ENCODE measurements around the gene KRT37.
"Not testable (repeated sequence)": the region's sequence is repeated elsewhere in the genome, so short reads cannot be mapped to it uniquely, and the experiment has no call there.

Gene KRT37

DNA sequence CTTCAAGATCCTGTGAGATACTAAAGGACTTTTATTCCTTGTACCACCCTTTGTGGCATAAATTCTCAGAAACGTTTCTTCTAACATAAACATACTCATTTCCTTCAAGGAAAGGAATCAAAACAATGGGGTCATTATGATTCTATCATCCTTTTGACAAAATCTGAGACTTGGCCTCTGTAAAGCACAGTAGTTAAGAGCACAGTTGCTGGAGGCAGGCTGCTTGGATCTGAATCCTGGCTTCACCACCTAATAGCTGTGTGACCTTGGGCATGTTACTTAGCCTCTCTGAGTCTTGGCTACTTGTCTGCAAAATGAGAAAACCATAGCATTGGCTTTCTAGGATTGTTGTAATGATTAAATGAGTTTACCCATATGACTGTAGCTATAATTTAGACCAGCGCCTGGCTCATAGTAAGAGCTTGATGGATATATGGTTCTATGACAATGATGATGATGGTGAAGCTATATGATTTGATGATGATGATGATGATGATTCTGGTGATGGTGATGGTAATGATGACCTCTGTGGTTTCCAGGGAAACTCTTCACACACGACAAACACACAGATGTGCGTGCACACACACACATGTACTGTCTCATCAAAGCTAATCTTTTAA is 20.9 kb downstream of the KRT37 start:
- no peak for DNase-seq

DNA sequence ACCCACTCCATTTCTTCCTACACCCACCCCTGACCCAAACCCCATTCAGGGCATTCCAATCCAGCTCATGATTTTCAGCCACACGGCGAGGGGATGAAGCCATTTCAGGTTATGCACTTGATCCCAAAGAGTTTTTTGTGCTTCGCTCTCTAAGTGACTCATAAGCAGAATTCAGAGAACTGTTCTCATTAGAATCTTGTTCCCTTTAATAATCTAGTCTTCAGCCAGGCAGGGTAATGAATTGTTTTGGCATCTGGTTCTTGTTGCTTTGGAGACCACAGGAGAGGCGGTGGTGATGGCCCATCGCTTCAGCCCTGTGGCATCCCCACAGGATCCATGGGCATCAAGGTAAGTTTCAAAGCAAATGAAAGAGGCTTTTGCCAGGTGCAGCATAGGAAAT is 22.2 kb downstream of the KRT37 start:
- no peak for DNase-seq

DNA sequence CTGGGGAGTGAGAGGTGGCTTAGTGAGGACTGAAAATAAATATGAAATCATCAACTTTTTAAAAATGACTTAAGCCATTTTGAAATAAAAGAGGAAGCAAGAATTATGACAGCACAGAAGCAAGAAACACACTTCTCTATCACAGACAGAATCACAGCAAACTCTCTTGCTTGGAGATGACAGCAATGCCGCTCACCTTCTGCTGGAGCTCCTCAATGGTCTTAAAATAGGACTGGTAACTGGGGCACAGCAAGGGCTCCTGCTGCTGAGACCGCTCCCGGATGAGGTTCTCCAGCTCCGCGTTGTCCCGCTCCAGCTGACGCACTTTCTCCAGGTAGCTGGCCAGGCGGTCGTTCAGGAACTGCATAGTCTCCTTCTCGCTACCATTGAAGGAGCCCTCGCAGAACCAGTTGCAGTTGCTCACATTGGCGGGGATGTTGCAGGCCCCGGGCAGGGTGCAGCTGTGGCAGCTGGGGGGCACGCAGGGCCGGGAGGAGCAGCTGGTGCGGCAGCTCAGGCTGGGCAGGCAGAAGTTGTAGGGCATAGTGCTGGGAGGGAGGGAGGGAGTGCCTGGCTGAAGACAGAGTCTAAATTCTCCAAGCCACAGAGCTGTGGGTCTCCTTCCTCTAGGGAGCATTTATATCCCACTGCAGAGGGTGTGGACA is 27.3 kb downstream of the KRT37 start, which contains the start of gene KRT31:
TSS of gene KRT31 (minus strand) at position 613 of the 665 bp plus-strand sequence. CDS start at position 544, 69 bp downstream.
- no peak for DNase-seq

DNA sequence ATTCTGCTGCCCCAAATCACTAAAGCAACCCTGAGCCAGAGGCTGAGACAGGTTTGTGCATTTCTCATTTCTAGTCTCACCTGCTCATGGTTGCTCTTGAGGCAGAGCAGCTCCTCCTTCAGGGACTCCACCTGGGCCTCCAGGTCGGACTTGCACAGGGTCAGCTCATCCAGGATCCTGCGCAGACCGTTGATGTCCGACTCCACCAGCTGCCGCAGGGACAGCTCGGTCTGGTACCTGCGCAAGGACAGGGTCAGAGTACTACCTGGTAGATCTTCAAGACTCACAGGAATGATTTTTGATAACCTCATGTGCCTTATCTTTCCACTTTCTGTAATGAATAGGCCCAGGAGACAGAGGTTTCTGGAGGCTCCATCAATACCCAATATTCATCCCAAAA is 28.0 kb downstream of the KRT37 start:
- DNase-seq: no peak

DNA sequence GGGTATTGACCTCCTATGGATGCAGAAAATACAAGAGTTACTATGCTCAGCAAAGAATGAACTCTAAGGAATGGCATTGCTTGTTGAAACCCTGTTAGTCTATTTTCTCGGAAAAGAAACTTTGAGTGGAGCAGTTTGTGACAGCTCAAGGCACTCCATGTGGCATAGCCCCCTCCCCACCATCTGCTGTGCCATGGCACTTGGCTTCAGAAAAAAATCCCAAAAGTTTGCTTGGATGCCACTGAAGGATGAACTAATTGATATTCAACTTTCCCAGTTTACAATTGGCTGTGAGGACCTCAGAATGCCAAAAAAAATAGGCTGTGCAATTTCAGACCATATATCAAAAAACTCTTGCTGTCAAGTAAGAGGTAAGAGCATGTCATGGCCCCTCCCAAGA is 28.8 kb downstream of the KRT37 start:
- DNase-seq: no peak

DNA sequence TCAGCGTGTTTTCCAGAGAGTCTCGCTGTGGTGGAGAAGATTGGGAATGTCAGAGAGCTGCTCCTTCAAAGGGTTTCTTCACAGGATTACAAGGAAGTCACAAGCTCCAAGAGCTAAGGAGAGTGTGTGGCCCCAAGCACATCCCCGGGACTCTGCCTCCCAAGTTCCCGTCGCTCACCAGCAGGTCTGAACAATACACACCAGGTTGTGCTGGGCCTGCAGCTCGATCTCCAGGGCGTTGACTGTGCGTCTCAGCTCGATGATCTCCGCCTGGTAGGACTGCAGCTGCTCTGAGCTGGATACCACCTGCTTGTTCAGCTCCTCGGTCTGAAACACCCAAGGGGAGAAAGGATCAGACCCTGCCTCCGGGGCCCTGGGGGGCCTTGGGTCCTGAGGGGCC is 29.3 kb downstream of the KRT37 start:
- not testable (repeated sequence) for DNase-seq

DNA sequence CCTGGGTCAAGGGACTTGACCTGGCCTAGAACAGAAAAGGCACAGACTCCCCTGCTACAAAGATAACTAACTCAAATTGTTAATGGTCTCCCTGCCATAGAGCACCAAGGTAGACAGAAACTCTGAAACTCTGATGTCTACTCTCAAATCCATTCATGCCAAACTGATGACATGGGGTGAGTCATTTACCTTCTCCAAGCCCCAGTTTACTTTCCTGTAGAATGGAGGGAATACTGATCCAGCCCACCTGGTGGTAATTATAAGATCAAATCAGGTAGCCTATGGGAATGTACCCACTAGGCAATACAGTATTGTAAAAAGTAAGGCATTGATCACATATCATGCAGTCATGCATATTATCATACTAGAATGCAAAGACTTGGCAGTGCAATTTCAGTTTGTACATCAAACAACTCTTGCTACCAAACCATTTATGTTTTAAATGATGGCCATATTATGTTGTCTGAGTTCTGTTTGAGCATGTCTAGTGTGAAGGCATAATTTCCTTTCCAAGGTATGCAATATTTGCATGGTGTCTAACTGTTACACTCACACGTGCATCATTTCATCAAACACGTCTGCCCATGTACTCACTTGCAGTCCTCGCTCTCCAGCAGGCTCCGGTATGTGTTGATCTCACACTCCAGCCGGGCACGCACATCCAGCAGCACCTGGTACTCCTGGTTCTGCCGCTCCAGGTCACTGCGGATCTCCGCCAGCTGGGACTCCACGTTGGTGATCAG is 30.0 kb downstream of the KRT37 start:
- no peak for DNase-seq

DNA sequence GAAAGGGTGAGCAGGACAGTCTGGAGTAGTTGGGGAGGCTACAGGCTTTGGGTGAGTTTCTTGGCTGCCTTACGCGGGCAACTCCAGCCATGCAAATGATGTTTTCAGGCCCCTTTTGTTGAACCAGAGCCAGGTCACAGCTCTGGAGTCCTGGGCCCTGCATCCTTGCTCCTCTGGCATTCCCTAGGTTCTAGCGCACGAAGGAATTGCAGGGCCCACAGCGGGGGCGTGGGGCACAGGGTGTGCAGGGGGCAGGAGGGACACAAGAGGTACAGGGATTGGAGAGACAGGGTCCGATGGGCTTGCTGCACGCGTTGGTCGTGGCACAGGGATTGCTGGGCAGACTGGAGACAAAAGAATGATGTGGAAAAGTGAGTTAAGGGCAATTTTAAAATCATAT is 30.6 kb downstream of the KRT37 start:
- DNase-seq: no peak

DNA sequence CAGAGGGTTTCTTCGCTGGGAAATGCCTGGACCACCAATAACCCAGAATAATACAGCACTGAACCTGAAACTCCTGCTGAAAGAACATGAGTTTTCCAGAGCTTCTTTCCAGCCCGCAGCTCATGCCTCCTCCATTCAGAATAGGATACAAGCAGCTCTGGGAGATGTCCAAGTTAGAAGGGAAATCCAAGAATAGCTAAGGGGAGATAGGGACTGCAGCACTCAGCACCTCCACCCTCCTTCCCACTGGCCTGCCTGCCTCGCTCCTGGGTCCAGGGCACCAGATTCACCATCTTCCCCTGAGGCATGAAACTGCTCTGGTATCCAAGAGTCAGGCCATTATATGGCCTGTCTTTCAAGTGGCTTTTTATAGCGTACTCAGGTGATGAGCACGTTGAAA is 31.1 kb downstream of the KRT37 start:
- DNase-seq: no peak

DNA sequence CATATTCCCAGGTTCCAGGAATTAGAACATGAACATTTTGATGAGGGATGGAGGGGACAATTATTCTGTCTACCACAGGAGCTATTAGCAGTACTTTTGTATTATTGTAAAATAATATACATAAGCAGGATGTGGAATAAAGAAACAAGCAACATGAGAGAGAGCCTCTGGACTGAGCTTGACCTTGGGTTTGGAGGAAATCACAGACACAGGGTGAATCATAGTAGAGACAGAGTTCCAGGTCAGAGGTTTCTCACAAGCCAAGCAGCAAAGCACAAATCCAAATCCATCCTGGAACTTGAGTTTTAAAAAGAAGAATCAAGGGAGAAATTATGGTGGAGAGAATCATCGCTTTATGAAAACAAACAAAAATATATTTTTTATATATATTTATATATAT is 32.1 kb downstream of the KRT37 start:
- no peak for DNase-seq

DNA sequence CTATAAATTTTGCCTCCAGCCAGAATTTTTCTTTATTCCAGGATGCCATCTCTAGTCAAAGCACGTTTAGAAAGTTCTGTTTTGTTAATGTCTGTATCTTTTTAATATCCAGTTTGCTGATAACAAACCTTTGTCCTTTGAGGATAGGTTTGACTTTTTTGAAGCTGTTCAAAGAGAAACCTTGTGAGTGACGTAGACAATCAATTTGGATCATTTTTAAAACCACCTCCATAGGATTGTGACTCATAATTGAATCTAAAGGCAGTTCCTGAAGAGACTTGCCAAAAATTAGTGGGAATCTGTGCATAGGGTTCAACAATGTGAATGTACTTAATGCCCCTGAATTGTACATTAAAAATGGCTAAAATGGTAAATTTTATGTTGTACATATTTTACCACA is 32.9 kb downstream of the KRT37 start:
- DNase-seq: no peak

DNA sequence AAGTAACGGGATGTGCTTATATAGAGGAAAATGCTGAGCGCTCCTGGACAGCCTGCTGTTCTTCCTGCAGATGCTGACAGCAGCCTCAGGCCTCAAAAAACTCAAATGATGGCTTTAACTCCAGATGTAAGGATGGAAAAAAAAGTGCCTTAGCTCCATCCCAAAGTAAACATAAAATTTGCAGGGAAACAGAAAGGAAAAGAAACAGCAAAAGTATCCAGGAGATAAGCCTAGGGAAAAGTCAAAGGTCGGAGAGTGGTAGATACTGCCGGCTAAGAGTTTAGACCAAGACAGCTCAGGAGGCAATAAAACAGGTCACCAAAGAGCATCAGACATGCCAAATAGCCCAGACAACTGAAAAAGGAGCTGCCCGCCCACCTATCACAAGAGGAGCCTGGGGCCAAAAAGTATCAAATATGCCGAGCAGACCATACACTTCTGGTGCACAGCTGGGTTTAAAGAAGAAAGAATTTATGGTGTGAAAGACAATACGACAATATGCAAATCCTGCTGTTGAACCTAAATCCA is 33.9 kb downstream of the KRT37 start:
- no peak for DNase-seq

DNA sequence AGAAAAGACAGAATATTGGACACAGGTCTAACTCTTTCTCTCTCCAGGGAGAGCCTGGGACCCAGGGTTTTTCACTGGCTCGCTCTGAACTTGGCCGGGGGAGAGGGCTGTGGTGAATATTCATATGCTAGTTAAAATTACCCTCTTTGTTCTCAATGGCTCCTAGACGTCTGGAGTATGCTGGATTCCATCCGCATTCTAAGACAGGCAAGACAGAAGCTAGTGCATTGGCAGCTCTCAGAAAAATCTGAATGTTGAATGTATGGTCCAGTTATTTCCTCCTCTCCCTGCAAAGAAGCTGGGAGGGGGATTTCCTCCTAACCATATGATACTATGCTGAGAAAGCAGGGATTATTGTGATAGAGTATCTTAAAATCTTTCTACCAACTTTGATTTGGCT is 36.7 kb downstream of the KRT37 start:
- DNase-seq: no peak

DNA sequence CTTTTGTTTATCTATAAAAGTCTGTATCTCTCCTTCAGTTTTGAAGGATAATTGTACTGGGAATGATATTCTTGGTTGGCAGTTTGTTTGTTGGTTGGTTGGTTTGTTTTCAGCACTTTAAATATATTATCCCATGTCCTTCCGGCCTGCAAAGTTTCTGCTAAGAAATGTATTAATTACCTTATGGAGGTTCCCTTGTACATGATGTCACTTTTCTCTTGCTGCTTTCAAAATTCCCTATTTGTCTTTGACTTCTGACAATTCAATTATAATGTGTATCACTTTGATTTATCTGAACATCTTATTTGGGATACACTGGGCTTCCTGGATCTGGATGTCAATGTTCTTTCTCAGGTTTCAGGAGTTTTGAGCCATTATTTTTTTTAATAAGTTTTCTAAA is 38.2 kb downstream of the KRT37 start:
- DNase-seq: no peak

DNA sequence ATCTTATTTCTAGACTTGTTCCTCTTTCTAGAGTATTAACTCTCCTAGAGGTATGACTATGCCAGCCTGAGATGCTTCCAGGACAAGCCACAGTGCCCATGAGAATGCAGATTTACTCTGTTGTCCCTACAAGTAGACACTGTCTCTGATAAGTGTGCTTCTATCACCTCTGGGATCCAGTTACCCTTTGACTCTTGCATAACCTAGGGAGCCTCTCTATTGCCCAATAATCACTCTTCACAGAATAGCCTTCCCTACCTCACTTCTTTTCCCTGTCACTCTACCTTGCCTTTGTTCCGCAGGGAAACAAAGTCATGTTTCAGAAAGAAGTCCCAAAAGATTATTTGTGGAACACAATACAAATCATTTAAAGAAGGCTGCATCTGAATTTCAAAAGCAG is 40.7 kb downstream of the KRT37 start:
- DNase-seq: no peak

DNA sequence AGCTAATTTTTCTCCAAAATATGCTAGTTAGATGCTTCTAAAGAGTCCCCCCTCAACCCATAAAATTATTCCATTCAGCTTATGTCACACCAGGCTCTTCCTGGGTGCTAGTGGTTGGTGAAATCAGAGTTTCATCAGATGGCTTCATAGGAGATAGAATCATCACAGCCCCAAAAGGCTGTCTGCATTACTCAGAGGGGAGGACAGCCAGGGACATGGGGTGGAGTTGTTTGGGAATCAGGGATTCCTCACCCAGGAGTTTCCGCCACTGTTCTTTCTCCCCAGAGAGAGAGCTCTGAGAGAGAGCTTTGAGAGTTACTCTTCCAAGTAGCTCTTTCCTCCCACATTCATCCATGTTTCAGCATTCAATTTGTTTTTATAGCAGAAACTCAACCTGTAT is 42.0 kb downstream of the KRT37 start:
- no peak for DNase-seq

DNA sequence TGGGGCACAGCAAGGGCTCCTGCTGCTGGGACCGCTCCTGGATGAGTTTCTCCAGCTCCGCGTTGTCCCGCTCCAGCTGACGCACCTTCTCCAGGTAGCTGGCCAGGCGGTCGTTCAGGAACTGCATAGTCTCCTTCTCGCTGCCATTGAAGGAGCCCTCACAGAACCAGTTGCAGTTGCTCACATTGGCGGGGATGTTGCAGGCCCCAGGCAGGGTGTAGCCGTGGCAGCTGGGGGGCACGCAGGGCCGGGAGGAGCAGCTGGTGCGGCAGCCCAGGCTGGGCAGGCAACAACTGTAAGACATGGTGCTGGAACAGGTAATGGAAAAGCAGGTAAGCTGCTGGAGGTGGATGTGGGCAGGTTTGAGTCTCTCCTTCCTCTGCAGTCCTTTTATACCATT is 42.4 kb downstream of the KRT37 start, which contains the start of gene KRT34:
TSS of gene KRT34 (minus strand) at position 364 of the 400 bp plus-strand sequence. CDS start at position 304, 60 bp downstream.
- DNase-seq: not testable (repeated sequence)

DNA sequence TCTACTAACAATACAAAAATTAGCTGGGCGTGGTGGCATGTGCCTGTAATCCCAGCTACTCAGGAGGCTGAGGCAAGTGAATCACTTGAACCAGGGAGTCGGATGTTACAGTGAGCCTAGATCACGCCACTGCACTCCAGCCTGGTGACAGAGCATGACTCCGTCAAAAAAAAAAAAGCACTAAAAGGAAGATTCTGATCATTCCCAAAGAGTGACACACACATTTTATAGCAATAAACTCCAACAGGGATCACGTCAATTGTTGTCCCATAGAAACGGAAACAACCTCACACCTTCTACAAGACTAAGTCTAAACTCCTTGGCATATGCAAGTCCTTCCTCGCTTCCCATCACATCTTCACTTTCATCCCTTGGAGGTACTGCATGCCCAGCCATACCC is 44.3 kb downstream of the KRT37 start:
- DNase-seq: not testable (repeated sequence)

DNA sequence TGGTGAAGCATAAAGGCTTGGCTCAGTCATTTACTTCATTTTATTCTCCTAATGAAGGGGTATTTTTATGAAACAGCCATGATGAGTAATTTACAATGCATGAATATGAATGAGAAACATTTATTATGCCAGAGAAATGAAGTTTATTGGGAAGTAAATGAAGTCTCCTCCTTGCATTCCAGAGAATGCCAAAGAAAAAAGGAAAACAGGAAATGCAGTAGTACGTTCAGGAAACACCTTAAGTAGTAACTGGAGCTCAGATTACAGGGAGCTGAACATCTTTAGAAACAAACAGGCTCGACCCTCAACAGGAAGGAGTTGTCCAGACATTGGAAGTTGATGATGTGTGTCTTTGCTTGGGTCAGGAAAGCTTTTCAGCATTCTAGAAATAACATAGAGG is 46.8 kb downstream of the KRT37 start:
- no peak for DNase-seq

Data from NCI-H510A treated with DMSO at 0.1 percent for 48 hours (cell line).